ENCODE measurements around the gene CCDC92B. TPM values are rescaled to one million over a fixed set of nuclear protein-coding genes. Genes with fewer than 3 reads are reported as not detected.

CCDC92B gene
- total RNA-seq, 1 donor from 2014 or later, result 1.3 TPM

- H3K4me1 Mint-ChIP-seq (ENCODE audit: unreplicated experiment), result peaks cover 28% of the 10 kb centered on the region
- peaks cover 4% of the 10 kb centered on the region for H3K36me3 Mint-ChIP-seq
- no peak for DNase-seq (ENCODE audit: extremely low spot score, unreplicated experiment)
These were observed 41.5 kb downstream of the CCDC92B start for GRCh38 chr17:2707721-2708584.

GRCh38 chr17:2706911-2707510 is 42.4 kb downstream of the CCDC92B start:
- no peak for DNase-seq (ENCODE audit: extremely low spot score, unreplicated experiment)
- no peaks in the 10 kb centered on the region for H3K9me3 Mint-ChIP-seq
- TF ChIP-seq, protein P1, sequence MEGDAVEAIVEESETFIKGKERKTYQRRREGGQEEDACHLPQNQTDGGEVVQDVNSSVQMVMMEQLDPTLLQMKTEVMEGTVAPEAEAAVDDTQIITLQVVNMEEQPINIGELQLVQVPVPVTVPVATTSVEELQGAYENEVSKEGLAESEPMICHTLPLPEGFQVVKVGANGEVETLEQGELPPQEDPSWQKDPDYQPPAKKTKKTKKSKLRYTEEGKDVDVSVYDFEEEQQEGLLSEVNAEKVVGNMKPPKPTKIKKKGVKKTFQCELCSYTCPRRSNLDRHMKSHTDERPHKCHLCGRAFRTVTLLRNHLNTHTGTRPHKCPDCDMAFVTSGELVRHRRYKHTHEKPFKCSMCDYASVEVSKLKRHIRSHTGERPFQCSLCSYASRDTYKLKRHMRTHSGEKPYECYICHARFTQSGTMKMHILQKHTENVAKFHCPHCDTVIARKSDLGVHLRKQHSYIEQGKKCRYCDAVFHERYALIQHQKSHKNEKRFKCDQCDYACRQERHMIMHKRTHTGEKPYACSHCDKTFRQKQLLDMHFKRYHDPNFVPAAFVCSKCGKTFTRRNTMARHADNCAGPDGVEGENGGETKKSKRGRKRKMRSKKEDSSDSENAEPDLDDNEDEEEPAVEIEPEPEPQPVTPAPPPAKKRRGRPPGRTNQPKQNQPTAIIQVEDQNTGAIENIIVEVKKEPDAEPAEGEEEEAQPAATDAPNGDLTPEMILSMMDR (conservative IDR thresholded peaks at IDR 0.05), result no peak
- H3K36me3 Mint-ChIP-seq, result peaks cover 4% of the 10 kb centered on the region
- H3K4me1 Mint-ChIP-seq (ENCODE audit: unreplicated experiment), result peaks cover 21% of the 10 kb centered on the region
- H3K27me3 Mint-ChIP-seq, result no peaks in the 10 kb centered on the region
- no peak overlapping the region for H3K4me3 Mint-ChIP-seq
- H3K27ac Mint-ChIP-seq, result no peak overlapping the region

More at GRCh38 chr17:2707721-2708584, 41.5 kb downstream of the CCDC92B start:
- TF ChIP-seq, protein P1 (conservative IDR thresholded peaks at IDR 0.05), result peak; percentile 57
- H3K27ac Mint-ChIP-seq, result peak overlapping the region; percentile 55
- H3K27me3 Mint-ChIP-seq, result no peaks in the 10 kb centered on the region
- H3K9me3 Mint-ChIP-seq, result no peaks in the 10 kb centered on the region
- peak overlapping the region; percentile 41 for H3K4me3 Mint-ChIP-seq

- Mint-ChIP-seq H3K4me3 (no peak overlapping the region), H3K27me3 (no peaks in the 10 kb centered on the region)
These were observed 43.3 kb downstream of the CCDC92B start for GRCh38 chr17:2705888-2706795.

GRCh38 chr17:2705263-2705662 is 44.2 kb downstream of the CCDC92B start:
- TF ChIP-seq, protein P1 (conservative IDR thresholded peaks at IDR 0.05), result no peak
- no peaks in the 10 kb centered on the region for H3K9me3 Mint-ChIP-seq
- H3K27ac Mint-ChIP-seq, result peak overlapping the region; percentile 17
- no peak for DNase-seq (ENCODE audit: extremely low spot score, unreplicated experiment)
- H3K27me3 Mint-ChIP-seq, result no peaks in the 10 kb centered on the region
- peaks cover 4% of the 10 kb centered on the region for H3K36me3 Mint-ChIP-seq
- H3K4me1 Mint-ChIP-seq (ENCODE audit: unreplicated experiment), result peaks cover 20% of the 10 kb centered on the region
- H3K4me3 Mint-ChIP-seq, result peak overlapping the region; percentile 1

More at GRCh38 chr17:2705888-2706795, 43.3 kb downstream of the CCDC92B start:
- TF ChIP-seq, protein P1 (conservative IDR thresholded peaks at IDR 0.05), result no peak
- Mint-ChIP-seq H3K4me1 (ENCODE audit: unreplicated experiment) (peaks cover 21% of the 10 kb centered on the region), H3K9me3 (no peaks in the 10 kb centered on the region), H3K27ac (peak overlapping the region; percentile 17), H3K36me3 (peaks cover 4% of the 10 kb centered on the region)
- DNase-seq (ENCODE audit: extremely low spot score, unreplicated experiment), result no peak

- no peaks in the 10 kb centered on the region for H3K9me3 Mint-ChIP-seq
- H3K4me3 Mint-ChIP-seq, result no peak overlapping the region
- DNase-seq (ENCODE audit: extremely low spot score, unreplicated experiment), result no peak
- H3K36me3 Mint-ChIP-seq, result peaks cover 4% of the 10 kb centered on the region
- H3K27me3 Mint-ChIP-seq, result no peaks in the 10 kb centered on the region
- peaks cover 16% of the 10 kb centered on the region for H3K4me1 Mint-ChIP-seq (ENCODE audit: unreplicated experiment)
- H3K27ac Mint-ChIP-seq, result no peak overlapping the region
- TF ChIP-seq, protein P1 (conservative IDR thresholded peaks at IDR 0.05), result no peak
These were observed 44.6 kb downstream of the CCDC92B start for GRCh38 chr17:2704890-2705248.

Measured in type B pancreatic cell (in vitro differentiated cells).